Stimulated activated CD4-positive, alpha-beta T cell treated with anti-CD3 and anti-CD28 coated beads, Interleukin-1b, Interleukin-23, amount 100 ng/mL, for 4 hours (primary cell): Measurements from ENCODE around the gene FAM83F.

Source experiments
- DNase-seq, 2 donors: peaks; one replicate each; pipeline ENCODE4 v3.0.0-alpha.2; 2020; ENCODE audit warnings: low read depth in 2 of 2

Gene FAM83F

DNA sequence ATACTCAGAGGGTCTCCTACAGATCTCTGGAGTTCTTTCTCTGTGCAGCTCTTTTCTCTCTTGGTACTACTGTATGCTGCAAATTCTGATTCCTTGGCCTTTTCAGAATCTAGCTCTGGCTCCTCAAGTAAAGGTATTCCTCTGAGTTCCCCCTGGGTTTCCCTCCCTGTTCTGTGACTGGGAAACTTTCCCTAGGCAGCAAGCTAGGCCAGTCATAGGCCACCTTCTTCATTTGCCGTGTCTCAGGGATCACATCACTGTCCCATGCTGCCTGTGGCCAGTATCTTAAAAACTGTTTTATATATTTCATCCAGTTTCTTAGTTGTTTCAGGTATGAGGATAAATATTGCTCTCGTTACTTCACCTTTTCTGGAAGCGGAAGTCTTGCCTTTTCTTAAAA is 71.2 kb downstream of the FAM83F start:
- no peak for DNase-seq

DNA sequence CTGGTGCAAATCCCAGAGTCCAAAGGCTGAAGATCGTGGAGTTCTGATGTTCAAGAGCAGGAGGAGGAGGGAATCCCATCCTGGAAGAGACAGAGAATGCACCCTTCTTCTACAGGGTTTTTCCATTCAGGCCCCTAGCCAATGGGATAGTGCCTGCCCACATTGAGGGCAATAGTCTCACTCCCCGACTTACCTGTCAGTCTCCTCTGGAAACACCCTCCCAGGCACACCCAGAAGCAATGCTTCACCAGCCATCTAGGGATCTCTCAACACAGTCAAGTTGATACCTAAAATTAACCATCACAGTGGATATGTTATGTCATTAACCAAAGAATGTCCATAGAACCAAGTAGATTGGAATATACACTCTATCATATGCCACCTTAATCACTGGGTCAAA is 72.9 kb downstream of the FAM83F start:
- no peak for DNase-seq

GRCh38 chr22:40070701-40071100 is 75.9 kb downstream of the FAM83F start:
- no peak for DNase-seq

- DNase-seq, result no peak
These were observed 77.0 kb downstream of the FAM83F start for GRCh38 chr22:40071720-40072119.

DNA sequence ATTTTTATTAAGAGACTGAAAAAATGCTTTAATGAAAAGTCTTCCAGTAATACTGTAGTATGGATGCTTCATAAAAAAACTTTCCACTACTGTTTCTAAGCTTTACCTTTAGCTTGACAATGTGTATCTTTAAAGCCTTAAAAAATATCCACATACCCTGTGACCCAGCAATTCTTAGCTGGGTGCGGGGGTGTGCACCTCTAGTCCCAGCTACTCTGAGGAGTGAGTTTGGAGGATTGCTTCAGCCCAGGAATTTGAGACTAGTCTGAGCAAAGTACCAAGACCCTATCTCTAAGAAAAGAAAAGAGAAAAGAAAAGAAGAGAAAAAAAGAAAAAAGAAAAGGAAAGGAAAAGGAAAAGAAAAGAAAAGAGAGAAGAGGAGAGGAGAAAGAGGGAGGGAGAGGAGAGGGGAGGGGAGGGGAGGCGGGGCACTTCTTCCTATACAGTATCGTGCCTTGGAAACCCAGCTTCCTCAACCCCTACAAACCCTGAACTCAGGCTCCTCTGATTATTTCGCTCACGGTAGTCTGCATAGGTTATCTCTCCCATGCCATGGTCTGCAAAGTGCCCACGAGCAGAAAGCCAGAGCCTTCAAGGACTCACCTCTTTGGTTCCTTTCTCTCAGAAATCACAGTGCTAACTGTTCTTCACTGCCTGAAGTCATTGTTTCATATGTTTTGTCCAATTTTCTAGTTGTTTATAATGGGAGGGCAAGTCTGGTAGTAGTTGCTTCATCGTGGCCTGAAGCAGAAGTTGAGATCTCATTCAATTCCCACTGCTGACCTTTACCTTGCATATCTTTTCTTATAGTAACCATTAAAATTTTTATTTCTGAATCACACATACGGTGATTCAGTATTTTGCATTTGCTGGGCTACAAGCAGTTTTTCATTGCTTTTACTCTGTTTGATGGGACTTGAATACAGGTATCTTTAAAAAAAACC is 82.2 kb downstream of the FAM83F start:
- no peak for DNase-seq

DNA sequence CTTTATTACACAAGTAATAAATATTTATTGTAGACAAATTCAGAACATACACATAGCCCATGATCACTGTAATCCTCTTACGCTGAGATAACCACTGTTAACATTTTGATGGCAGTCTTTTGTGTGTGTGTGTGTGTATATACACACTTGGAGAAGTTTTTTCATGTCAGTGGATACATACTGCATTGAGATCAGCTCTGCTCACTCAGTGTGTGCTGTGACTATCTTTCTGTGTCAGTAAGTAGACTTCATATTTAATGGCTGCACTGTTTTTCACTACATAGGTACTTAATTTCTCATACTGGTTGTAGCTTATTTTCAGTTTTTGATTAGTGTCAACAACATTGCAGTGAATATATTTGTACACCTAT is 82.9 kb downstream of the FAM83F start:
- DNase-seq, result no peak

- DNase-seq, result no peak
These were observed 86.9 kb downstream of the FAM83F start for GRCh38 chr22:40081662-40082061.

DNA sequence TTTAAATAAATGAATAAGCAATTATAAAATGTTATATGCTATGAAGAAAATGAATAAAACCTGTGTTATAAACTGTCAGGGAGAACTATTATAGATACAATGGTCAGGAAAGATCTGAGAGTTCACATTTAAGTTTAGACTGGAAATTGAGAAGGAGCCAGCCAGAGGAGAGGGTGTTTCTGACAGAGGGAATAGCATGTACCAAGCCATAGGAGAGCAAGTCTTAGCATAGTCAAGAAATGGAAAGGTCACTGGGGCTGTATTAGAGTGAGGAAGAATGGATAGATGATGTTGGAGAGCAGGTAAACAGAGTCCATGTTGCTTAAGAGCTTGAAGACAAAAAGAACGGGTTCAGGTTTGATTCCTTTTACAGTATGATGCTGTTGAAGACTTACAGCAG is 87.4 kb downstream of the FAM83F start:
- DNase-seq, result no peak

- DNase-seq, result no peak
These were observed 89.0 kb downstream of the FAM83F start for GRCh38 chr22:40083794-40084193.

- no peak for DNase-seq
These were observed 89.5 kb downstream of the FAM83F start for GRCh38 chr22:40084246-40084645.

DNA sequence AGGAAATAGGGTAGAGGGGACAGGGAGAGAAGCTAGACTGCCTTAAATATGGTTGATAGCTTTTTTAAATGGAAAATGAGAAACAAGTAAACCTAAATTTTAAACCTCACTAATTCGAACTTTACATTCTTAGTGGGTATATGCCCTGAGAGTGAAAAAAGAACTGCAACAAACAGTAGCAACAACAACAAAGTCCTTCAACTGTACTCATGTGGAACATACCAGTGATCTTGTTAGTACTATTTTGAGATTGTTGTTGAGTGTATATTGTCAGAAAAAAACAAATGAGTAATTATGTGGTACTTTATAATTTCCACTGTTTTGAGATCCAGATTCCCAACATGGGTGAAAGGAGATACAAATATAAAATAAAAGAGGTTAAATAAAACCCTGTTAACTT is 94.1 kb downstream of the FAM83F start:
- DNase-seq, result no peak
